M059J (cell line): Measurements from ENCODE around the gene ADPRS. TPM values are rescaled to one million over a fixed set of nuclear protein-coding genes. Genes with fewer than 3 reads are reported as not detected.

Experiments
- DNase-seq: peaks from one replicate; pipeline ENCODE4 v3.0.0-alpha.2; 2012; ENCODE audit warnings: low read depth
- total RNA-seq: library from RNA; depleted of rRNA; stranded (reverse); fragments of >200 nt; shearing (Covaris generic); gene quantifications from 2 replicates; pipeline ENCODE4 v1.2.3, GENCODE V29; 2014

The ADPRS gene
- total RNA-seq, 1 experiment from 2014 or later = 53.0 TPM

- DNase-seq = no peak
Measured at GRCh38 chr1:36087233-36088123, 1.2 kb upstream of the ADPRS start.

DNA sequence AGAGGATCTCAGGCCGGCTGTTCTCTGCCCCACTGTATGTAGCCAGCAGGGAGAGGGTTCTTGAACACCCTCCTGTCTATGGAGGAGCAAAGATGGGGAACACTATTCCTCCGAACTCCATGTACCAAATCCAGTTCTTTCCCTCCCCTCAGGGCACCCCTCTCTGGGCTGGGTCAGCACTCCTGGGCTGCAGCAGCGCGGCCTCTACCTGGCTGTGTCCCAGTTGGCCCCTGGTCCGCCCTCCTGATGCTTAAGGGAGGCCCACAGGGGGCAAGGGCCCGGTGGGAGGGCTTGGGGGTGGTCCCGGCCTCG lies 471 bp upstream of the ADPRS start:
- no peak for DNase-seq

DNA sequence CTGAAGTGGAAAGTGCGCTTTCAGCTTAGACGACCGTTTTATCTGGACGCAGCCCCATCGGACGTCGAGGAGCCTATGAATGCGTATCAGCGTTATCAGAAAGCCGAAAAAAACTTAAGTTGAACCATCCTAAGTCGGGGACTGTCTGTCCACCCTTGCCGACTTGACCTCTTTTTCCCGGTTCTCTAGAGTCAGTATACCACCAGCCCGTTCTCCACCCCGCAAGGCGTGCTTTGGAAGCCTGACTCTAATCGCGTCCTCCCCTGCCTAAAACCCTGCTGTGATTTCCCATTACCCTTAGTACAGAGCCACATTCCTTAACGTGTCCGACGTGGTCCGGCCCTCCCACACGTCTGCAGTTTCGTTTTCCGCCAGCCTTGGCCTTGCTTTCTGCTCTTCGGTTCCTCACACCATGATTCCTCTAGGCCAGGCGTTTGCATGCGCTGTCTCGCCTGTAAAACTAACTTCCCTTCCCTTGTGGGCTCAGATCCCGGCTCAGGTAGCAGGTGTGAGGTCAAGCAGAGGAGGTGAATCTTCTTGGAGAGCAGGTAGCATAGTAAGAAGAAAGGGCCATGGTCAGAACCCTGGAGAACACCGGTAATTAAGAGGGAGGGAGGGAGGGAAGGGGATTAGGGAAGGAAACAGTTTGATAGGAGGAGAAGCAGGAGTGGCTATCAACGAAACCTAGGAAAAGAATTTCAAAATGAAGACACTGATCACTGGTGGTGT lies 865 bp downstream of the ADPRS start:
- peak; percentile 37 for DNase-seq

- no peak for DNase-seq
Measured at GRCh38 chr1:36091141-36091540, 2.4 kb downstream of the ADPRS start.

DNA sequence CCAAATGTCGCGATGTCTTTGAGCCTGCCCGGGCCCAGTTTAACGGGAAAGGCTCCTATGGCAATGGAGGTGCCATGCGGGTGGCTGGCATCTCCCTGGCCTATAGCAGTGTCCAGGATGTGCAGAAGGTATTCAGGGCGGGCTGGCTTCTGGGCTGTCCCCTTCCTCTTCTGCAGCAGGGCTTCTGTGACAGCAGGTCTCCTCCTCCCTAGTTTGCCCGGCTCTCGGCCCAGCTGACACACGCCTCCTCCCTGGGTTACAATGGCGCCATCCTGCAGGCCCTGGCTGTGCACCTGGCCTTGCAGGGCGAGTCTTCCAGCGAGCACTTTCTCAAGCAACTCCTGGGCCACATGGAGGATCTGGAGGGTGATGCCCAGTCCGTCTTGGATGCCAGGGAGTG lies 3.0 kb downstream of the ADPRS start:
- no peak for DNase-seq

GRCh38 chr1:36092166-36092797 lies 3.6 kb downstream of the ADPRS start:
- no peak for DNase-seq

- DNase-seq = no peak
Measured at GRCh38 chr1:36092798-36093185, 4.1 kb downstream of the ADPRS start.

DNA sequence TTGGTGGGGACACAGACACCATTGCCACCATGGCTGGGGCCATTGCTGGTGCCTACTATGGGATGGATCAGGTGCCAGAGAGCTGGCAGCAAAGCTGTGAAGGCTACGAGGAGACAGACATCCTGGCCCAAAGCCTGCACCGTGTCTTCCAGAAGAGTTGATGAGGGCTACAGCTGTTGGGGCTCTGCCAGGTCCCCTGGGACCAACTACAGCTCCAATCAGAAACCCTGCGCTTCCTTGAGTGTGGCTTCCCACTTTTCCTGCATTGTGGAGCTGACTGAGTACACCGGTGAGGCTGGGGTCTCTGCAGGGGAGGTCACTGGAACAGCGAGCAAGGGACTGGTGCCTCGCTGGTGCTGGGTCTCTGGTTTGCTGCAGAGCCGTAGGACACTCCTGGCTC lies 4.5 kb downstream of the ADPRS start:
- DNase-seq = no peak

GRCh38 chr1:36093929-36094328 lies 5.2 kb downstream of the ADPRS start:
- no peak for DNase-seq

GRCh38 chr1:36094621-36095061 lies 5.9 kb downstream of the ADPRS start:
- no peak for DNase-seq

DNA sequence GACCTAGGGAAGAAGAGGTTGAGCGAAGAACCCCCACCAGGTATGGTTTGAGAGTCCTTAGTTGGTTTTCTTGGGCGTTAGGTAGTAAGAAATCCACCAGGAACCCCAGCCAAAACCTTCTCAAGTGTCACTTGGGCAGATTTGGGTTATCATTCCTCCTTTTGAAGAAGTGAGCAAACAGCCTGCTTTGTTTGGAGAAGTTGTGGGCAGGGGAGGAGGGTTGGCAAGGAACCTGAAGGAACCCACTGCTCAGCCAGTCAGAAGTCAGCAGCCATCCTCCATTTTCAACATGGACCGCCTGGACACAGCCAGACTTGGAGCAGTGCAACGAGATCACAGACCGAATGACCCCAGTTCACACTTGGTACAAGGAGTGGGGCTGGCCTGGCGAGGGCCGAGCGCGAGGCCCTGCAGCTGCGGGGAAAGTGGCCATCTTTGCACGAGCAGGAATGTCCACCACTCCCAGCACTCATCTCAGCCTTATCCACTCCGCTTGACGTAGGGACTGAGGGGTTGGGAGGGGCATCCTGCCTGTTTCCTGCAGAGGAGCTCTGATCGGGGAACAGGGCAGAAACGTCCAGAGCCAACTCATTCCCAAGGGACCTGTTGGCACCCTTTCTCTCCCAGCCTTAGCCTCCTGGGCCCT lies 7.2 kb downstream of the ADPRS start:
- DNase-seq = no peak

DNA sequence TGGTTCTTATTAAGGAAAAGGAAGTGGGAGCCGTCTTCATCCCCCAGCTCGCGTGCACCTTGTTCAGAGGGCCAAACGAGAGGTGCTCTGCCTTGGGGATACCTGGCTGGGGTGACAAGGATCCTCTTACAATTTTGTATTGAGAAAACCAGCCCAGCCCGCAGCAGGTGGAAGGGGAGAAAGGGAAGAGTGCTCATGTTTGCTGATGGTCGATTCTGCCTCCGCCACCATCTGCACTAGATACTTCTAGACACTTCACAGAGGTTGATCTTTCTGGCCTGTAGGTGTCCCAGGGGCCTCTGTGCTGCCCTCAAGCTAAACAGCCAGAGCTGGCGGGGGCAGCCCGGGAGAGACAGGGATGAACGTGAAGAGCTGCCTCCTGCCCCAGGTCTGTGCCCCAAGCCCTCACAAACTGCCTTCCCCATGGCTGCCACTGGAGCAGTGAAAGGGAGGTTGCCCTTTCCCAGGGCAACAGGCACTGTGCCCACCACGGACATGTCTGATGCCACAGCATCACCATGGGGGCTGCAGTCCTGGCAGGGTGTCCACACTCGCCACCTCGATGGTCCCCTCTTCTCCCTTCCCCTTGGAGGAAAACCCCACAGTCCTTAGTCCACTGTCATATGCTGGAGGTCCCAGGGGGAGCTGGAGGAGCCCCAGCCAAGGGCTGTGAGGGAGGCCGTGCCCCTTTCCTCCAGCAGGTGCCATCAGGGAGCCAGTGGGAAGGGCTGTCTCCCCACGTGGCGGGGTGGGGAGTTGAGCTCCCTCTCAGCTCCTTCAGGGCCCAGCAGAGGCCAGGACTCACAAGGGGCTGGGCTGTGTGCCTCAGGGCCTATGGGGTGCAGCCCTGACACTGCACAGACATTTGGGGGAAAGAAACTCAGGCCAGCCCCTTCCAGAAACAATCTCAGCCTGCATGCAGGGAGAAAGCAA lies 8.1 kb downstream of the ADPRS start:
- peak; percentile 46 for DNase-seq

GRCh38 chr1:36097693-36098585 lies 9.2 kb downstream of the ADPRS start:
- DNase-seq = no peak

DNA sequence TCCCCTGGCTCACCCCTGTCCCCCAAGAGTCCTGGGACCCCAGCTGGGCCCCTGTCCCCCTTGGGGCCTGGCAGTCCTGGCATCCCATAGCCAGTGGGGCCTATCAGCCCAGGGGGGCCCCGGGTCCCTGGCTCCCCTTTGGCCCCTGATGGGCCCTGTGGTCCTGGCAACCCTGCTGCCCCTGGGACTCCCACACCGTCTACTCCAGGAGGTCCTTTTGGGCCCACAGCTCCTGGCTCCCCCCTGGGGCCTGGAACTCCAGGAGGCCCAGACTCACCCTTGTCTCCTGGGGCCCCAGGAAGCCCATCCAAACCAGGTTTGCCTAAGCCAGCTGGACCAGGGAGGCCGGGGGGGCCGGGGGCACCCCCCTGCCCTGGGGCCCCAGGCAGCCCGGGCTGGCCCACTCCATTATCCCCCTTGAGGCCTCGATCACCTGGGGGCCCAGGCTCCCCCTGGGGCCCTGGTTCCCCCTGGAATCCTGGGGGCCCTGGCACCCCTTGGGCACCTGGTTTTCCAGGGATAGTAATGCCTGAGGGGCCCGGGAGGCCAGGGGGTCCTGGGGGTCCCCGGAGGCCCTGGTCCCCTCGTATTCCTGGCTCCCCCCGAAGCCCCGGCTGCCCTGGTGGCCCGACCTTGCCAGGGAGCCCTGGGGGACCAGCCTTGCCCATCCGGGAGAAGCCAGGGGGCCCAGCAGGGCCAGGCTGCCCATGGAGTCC lies 10.1 kb downstream of the ADPRS start:
- no peak for DNase-seq

- peak; percentile 78 for DNase-seq
Measured at GRCh38 chr1:36099681-36100341, 11.1 kb downstream of the ADPRS start.

GRCh38 chr1:36100376-36100775 lies 11.7 kb downstream of the ADPRS start:
- DNase-seq = no peak

DNA sequence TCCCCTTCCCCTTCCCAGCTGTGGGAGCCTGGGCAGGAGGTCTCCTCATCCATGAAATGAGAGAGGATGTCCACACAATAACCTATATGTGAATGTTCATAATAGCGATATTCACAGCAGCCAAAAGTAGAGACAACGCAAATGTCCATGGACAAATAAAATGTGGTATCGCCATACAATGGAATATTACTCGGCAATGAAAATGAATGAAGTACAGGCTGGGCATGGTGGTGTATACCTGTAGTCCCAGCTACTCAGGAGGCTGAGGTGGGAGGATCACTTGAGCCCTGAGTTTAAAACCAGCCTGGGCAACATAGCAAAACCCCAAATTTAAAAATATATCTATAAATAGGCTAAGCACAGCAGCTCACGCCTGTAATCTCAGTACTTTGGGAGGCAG lies 12.9 kb downstream of the ADPRS start:
- no peak for DNase-seq

DNA sequence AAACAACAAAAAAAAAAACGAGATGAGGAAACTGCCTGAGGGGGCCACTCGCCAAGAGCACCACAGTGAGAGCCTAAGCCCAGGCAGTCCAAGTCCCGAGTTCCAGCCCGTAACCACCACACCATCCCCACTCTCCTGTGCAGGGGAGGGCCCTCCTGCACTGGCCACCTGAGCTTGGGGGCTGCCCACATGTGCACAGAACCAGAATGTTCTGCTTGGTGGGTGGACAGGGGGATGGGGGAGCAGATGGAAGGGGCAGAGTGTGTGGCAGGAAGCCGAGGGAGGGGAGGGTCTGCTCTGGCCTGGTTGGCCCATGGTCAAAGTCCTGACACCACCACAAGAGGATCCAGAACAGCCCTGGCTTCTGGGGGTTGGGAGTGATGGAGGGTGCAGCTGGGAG lies 17.6 kb downstream of the ADPRS start:
- peak; percentile 33 for DNase-seq

DNA sequence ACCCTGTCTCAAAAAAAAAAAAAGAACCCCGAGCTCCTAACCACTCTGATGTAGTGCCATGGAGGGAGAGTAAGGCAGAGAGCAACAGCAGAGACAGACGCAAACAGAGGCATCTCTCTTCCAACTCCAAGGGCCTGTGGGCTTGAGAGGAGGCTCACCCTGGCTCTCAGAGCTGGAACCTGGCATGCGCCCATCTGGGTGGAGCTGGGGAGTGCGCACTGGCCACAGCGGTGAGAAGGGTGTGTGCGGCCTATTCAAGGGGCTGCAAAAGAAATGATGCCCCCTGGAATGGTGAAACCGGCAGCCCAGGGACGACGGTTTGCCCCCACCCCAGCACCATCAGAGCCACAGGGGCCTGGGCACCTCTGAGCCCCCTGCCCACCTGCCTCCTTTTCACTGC lies 18.7 kb downstream of the ADPRS start:
- DNase-seq = no peak
